ENCODE results near the gene PRF1. TPM values are rescaled to one million over a fixed set of nuclear protein-coding genes. Genes with fewer than 3 reads are reported as not detected.
"Not testable (repeated sequence)": the region's sequence is repeated elsewhere in the genome, so short reads cannot be mapped to it uniquely, and the experiment has no call there.

The PRF1 gene
- 1 to 10 TPM in 2 of 3 donors, under 1 TPM in 1; 0.43 to 3.7 (median 2.4) TPM for polyA plus RNA-seq

GRCh38 chr10:70602665-70603448, at the start of gene PRF1:
Gene PRF1 (minus strand): TSS chr10:70602741. CDS start chr10:70600902, 1,839 bp downstream.
- H3K27ac ChIP-seq (ENCODE audit: low read depth, low read length): no peak within 1 kb of the TSS

DNA sequence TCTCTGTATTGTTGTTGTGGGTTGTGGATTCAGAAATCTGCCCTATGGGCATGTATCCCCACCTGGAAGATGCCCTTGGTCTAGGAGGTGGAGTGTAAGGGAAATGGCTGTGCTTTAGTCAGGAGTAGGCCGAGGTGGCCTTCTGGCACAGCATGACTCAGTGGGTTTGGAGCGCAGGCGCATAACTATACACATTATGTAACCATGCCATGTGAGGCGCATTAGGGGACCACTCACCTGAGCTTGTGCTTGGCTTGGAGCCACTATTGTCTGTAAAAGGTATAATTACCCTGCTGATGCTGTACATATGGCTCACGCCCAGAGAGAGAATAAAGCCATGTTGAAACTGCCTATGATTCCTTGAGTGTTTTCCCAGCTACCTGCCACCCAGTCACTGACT, 49.1 kb upstream of the PRF1 start:
- 97 to 99% (median 99%) methylated on average over 5 of the region's 5 CpGs for WGBS, 3 donors

More at GRCh38 chr10:70602665-70603448, at the start of gene PRF1:
- 75 to 85% (median 84%) methylated on average over 21 of the region's 21 CpGs for WGBS, 3 donors

DNA sequence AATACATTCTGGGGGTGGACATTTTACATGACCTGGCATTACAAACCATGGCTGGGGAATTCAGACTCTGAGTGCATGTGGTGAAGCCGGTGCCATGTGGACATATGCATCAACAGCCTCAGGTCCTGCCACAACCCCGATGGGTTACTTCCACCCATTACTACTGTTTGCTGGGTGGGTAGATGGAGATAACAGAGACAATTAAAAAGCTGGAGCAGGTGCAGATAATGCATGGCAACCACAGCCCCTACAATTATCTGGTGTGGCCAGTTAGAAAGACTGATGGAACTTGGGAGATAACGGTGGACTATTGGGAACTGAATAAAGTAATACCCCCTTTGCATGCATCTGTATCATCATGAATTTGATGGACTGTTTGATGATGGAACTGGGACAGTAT, 48.2 kb upstream of the PRF1 start:
- H3K27ac ChIP-seq (ENCODE audit: low read depth, low read length): no peak overlapping the region
- WGBS, 3 donors: 89 to 99% (median 97%) methylated on average over 3 of the region's 3 CpGs

More for the DNA sequence above, 49.1 kb upstream of the PRF1 start:
- H3K27ac ChIP-seq (ENCODE audit: low read depth, low read length): no peak overlapping the region

GRCh38 chr10:70650104-70650503, 47.6 kb upstream of the PRF1 start:
- 76 to 94% (median 93%) methylated on average over 3 of the region's 3 CpGs for WGBS, 3 donors
- no peak overlapping the region for H3K27ac ChIP-seq (ENCODE audit: low read depth, low read length)

GRCh38 chr10:70649526-70649925, 47.0 kb upstream of the PRF1 start:
- WGBS, 3 donors: 56 to 91% (median 88%) methylated on average over 4 of the region's 4 CpGs
- H3K27ac ChIP-seq (ENCODE audit: low read depth, low read length): no peak overlapping the region

DNA sequence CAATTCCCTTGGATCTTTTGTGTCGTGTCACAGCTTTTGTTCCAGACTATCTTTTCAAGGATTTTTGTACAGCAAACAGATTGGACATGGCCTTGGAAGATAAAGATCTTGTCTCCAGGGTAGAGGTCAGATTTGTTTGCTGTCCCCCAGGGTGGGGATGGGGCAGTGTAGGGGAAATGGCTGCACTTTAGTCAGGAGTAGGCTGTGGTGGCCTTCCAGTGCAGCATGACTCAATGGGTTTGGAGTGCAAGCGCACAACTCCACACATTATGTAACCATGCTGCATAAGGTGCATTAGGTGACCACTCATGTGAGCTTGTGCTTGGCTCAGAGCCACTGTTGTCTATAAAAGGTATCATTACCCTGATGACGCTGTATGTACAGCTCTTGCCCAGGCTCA, 45.9 kb upstream of the PRF1 start:
- H3K27ac ChIP-seq (ENCODE audit: low read depth, low read length): no peak overlapping the region
- WGBS, 3 donors: 81 to 95% (median 93%) methylated on average over 3 of the region's 3 CpGs

DNA sequence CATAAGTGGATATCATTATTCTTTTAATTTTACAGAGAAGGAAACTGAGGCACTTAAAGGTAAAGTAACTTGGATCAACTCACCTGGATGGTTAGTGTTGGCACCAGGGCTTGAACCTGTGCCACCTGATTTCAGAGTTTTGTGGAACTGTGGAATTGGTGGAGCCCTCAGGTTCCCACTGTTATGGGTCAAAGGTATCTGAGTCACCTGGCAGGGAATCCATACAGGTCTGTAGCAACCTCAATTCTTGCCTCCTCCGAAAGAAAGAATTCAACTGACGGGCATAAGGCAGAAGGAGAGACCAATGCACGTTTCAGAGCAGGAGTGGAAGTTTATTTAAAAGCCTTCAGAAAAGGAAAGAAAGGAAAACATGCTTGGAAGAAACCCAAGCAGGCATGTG, 44.5 kb upstream of the PRF1 start:
- no peak overlapping the region for H3K27ac ChIP-seq (ENCODE audit: low read depth, low read length)
- 60 to 94% (median 94%) methylated on average over 2 to 3 of the region's 3 CpGs for WGBS, 3 donors

DNA sequence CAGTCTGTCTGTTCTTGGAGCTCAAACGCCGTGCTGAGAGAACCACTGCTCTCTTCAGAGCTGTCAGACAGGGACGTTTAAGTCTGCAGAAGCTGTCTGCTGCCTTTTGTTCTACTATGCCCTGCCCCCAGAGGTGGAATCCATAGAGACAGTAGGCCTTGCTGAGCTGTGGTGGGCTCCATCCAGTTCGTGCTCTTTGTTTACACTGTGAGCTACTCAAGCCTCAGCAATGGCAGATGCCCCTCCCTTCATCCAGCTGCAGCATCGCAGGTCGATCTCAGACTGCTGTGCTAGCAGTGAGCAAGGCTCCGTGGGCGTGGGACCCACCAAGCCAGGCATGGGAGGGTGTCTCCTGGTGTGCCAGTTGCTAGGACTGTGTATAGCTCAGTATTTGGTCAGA, 42.4 kb upstream of the PRF1 start:
- WGBS, 3 donors: 24 to 74% (median 71%) methylated on average over 8 of the region's 8 CpGs

DNA sequence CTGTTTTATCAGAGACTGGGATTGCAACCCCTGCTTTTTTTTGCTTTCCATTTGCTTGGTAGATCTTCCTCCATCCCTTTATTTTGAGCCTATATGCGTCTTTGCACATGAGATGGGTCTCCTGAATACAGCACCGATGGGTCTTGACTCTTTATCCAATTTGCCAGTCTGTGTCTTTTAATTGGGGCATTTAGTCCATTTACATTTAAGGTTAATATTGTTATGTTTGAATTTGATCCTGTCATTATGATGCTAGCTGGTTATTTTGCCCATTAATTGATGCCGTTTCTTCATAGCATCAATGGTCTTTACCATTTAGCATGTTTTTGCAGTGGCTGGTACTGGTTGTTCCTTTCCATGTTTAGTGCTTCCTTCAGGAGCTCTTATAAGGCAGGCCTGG, 40.7 kb upstream of the PRF1 start:
- 80 to 96% (median 90%) methylated on average over 3 of the region's 3 CpGs for WGBS, 3 donors
- not testable (repeated sequence) for H3K27ac ChIP-seq (ENCODE audit: low read depth, low read length)

More for the DNA sequence above, 42.4 kb upstream of the PRF1 start:
- not testable (repeated sequence) for H3K27ac ChIP-seq (ENCODE audit: low read depth, low read length)

GRCh38 chr10:70639640-70640383, 37.3 kb upstream of the PRF1 start:
- H3K27ac ChIP-seq (ENCODE audit: low read depth, low read length): not testable (repeated sequence)
- WGBS, 3 donors: 73 to 83% (median 75%) methylated on average over 7 of the region's 7 CpGs

DNA sequence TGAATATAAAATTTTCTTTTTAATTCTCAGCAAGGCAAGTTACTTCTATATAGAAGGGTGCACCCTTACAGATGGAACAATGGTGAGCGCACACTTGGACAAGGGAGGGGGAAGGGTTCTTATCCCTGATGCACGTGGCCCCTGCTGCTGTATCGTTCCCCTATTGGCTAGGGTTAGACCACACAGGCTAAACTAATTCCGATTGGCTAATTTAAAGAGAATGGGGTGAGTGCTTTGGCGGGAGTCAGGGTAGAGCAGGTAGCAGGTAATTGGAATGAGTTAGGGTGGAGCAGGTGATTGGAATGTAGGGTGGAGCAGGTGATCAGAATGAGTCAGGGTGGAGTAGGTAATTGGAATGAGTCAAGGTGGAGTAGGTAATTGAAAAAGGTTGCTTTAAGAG, 32.0 kb upstream of the PRF1 start:
- H3K27ac ChIP-seq (ENCODE audit: low read depth, low read length): not testable (repeated sequence)
- WGBS, 3 donors: 85 to 99% (median 92%) methylated on average over 5 of the region's 5 CpGs

GRCh38 chr10:70634011-70634410, 31.5 kb upstream of the PRF1 start:
- WGBS, 3 donors: 52 to 81% (median 71%) methylated on average over 4 of the region's 4 CpGs
- H3K27ac ChIP-seq (ENCODE audit: low read depth, low read length): no peak overlapping the region

- 31 to 77% (median 73%) methylated on average over 2 of the region's 6 CpGs for WGBS, 3 donors
- H3K27ac ChIP-seq (ENCODE audit: low read depth, low read length): not testable (repeated sequence)
These were observed 29.2 kb upstream of the PRF1 start for GRCh38 chr10:70631735-70632134.

DNA sequence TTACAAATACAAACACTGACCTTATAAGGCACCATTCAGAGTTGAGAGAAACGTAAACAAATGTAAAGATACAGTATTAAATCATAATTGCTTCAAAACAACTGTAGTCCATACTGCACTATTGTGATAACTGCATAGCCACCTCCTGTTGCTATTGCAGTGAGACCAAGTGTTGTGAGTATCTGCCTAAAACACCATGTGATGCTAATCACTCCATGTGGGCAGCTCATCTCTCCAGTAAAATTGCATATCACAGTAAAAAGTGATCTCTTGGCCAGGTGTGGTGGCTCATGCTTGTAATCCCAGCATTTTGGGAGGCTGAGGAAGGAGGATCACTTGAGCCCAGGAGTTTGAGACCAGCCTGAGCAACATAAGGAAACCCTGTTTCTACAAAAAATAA, 26.8 kb upstream of the PRF1 start:
- 47 to 81% (median 79%) methylated on average over 1 of the region's 1 CpG for WGBS, 3 donors

GRCh38 chr10:70626056-70626455, 23.5 kb upstream of the PRF1 start:
- H3K27ac ChIP-seq (ENCODE audit: low read depth, low read length): no peak overlapping the region

More for the DNA sequence above, 26.8 kb upstream of the PRF1 start:
- H3K27ac ChIP-seq (ENCODE audit: low read depth, low read length): no peak overlapping the region

DNA sequence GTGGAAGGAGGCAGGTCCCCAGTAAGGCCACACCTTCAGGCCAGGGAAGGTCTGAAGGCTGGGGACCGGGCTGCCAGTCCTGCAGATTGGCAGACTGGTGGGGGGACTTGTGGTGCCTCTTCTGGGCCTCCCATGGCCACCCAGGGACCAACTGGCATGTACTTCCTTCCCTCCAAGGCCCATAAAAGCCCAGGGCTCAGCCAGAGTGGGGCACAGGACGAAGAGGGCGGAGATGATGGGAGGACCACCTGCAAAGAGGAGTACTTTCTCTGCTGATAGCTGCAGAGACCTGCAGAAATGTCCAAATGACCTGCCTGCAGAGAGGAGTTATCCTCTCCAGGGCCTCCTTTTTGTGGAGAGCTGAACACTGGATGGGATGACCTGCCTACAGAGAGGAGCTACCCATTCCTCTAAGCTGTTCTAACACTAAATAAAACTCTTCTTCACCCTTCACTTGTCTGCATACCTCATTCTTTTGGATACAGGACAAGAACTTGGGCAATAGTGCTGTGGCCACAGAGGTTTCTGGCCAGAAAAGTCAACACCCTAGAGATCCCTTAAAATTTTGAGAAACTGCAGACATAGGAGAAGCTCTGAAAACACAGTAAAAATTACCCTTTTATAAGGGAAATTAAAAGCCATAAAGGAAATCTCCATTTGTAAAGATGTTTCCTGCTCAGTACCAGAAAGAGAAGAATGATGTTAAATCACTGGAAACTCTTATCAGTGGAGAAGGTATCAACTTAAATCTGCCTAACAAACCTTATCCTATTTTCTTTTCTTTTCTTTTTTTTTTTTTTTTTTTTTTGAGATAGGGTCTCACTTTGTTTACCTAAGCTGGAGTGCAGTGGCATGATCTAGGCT, 20.7 kb upstream of the PRF1 start:
- 72 to 99% (median 89%) methylated on average over 3 of the region's 3 CpGs for WGBS, 3 donors
- no peak overlapping the region for H3K27ac ChIP-seq (ENCODE audit: low read depth, low read length)

DNA sequence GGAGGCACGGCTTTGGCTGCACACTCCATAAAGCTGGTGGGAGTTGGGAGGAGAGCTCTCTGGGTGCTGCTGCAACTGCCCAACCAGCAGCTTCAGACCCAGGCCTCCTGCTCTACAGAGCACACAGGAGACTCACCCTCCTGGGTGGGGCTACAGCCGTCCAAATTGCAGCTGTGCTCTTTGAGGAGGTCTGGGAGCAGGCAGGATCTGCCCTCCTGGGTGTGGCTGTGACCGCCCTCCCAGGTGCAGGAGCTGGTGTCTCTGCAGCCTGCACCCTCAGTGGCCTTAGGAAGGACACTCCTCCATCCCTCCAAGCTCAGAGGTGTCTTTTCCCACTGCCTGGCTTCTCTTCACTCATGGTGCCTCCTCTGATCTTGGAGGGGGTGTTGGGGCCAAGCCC, 20.0 kb upstream of the PRF1 start:
- no peak overlapping the region for H3K27ac ChIP-seq (ENCODE audit: low read depth, low read length)
- 66 to 91% (median 71%) methylated on average over 3 of the region's 3 CpGs for WGBS, 3 donors

DNA sequence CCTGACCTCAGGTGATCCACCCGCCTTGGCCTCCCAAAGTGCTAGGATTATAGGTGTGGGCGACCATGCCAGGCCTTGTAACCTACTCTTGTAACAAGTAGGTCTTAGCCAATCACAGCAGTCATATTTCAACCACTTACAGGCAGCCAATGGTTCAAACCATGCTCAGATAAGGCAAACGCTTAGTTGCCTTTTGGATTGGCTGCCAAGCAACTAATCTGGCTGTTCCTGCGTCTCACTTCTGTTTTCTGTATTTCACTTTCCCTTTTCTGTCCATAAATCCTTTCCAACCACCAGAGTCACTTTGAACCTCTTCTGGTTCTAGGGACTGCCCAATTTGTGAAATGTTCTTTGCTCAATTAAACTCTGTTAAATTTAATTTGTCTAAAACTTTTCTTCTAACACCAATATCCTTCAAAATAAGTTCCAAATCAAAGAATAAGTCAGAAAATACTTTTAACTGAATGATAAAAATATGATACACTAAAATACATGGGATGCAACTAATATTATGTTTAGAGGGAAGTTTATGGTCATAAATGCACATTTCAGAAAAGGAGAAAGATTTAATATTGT, 19.1 kb upstream of the PRF1 start:
- WGBS, 3 donors: 69 to 78% (median 76%) methylated on average over 4 of the region's 4 CpGs
- no peak overlapping the region for H3K27ac ChIP-seq (ENCODE audit: low read depth, low read length)

- H3K27ac ChIP-seq (ENCODE audit: low read depth, low read length): no peak overlapping the region
These were observed 17.4 kb upstream of the PRF1 start for GRCh38 chr10:70620020-70620289.

All from adipose tissue (tissue), 3 donors.